SIG-M5 treated with dmso at 0.1 percent for 504 hours (cell line): ENCODE measurements around the gene HNRNPC.
A peak's percentile ranks its signal among the peaks of the same experiment; 100 is the strongest.
"Not testable (repeated sequence)": the region's sequence is repeated elsewhere in the genome, so short reads cannot be mapped to it uniquely, and the experiment has no call there.

Experiments
- DNase-seq: peaks from one replicate; lab custom pipeline; 2025; ENCODE audit not compliant: unreplicated experiment; lab: John Stamatoyannopoulos, UW

The HNRNPC gene

DNA sequence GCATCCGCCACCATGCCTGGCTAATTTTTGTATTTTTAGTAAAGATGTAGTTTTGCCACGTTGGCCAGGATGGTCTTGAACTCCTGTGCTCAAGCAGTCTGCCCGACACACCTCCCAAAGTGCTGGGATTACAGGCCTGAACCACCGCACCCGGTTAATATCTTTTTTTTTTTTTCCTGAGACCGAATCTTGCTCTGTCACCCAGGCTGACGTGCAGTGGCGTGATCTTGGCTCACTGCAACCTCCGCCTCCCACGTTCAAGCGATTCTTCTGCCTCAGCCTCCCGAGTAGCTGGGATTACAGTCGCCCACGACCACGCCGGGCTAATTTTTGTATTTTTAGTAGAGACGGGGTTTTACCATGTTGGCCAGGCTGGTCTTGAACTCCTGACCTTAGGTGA, 3.4 kb upstream of the HNRNPC start:
- DNase-seq = not testable (repeated sequence)

DNA sequence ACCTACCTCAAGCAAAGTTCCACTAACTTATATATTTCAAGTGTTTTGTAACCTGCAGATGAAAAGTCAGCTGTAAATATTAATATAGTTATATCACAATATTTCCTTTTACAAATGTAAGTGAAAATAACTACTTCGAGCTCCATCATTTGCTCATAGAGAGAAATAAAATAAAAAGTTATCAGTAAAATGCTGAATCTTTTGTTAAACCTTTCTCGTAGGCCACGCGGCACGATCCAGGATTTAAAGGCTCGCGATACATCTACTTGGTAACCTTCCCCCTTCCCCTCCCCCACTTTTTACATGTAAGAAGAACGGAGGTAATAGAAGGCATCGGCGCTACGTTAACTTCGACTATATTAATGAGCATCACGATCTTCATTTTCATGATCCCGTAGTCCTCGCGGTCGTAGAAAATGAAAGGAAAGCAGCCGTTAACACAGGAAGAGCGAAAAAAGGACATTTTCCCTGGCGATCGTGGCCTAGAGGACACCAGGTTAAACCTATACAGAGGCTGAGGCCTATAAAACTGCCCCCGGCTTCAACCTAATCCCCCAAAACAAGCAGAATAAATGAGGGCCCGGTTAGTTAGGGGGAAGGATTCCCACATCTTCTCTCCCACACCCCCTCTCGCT, 508 bp downstream of the HNRNPC start:
- DNase-seq = peak; percentile 58

GRCh38 chr14:21267886-21268616, 1.2 kb downstream of the HNRNPC start:
- DNase-seq = no peak

DNA sequence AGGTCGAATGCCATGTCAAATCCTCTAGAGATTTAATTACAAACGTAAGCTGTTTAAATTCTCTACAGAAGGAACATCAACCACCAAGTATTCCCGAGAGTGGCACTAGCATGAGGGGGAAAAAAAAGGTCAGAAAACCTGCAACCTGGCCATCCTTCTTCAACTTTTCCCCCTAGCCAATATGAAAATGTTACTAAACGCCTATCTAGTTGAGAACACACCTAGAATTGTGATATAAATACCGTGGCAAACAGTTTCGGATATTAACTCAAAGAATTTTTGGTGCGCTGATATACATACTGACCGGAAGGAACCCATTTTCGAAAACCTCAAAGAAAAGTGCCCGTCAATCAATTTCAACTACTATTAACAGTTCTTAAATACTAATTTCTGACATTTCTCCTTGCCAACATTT, 1.8 kb downstream of the HNRNPC start:
- DNase-seq = no peak

DNA sequence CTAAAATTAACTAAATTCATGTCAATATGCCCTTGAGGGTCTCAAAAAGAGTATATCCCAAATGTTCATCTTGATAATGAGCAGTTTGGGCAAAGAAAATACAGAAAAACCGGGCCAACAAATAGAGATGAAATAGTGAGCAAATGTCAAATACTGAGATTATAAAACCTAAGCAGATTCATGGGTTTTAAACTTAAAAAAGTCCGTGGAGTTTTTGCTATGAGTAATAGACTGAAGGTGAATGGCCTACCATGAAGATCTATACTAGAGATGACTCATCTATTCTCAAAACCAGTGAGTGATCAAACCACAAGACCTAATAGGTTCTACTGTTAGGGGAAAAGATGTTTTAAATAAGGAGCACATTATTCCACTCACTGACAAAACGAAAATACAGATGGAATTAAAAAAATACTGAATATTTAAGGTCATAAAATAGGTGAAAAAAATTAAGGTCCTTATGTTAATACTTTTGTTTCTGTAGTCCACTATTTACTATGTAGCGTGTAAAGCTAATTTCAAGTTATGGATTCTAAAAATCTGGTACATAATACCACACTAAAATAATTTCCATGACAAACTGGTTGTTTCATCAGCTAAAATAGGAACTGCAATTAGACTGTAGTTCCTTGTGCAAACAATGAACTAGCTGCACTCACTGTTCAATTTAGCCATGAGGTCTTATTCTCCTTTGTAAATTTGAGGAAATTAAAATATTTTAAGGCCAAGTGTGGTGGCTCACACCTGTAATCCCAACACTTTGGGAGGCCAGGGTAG, 5.0 kb downstream of the HNRNPC start:
- DNase-seq = peak; percentile 55

DNA sequence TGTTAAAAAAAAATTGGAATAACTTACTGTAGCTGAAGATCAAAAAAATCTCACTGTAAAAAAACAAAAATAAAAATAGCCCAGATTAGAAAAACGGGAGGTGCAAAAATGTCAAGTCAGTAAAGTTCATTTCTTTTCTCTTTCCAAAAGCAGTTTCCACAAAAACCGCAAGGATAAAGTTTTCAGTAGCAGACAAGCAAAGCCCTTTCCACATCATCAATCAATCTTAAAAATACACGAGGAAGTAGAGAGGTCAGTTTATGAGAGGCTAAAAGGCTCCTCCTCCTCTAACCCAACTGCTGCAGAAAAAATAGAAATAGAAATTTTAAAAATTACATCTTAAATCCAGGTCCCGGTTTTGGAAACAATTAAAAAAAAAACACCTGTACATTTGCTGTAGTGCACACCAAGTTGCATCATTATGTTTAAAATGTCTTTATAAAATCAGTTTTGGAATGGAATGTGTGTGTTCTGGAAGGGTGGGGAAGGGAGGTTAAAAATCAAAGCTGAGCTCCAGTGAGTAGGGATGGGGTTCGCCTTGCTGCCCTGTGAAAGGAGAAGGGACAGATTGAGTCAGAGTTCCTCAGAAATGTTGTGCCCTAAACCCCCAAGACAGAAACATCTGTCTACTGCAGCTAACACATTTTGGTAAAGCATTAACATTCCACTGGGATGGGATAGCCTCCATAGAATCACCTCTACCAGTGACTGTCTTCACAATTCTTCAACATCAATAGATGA, 5.8 kb downstream of the HNRNPC start:
- DNase-seq = peak; percentile 81

GRCh38 chr14:21262410-21262809, 6.8 kb downstream of the HNRNPC start:
- DNase-seq = no peak

- DNase-seq = no peak
These were observed 7.4 kb downstream of the HNRNPC start for GRCh38 chr14:21261824-21262223.

- no peak for DNase-seq
These were observed 10.1 kb downstream of the HNRNPC start for GRCh38 chr14:21258889-21259787.

DNA sequence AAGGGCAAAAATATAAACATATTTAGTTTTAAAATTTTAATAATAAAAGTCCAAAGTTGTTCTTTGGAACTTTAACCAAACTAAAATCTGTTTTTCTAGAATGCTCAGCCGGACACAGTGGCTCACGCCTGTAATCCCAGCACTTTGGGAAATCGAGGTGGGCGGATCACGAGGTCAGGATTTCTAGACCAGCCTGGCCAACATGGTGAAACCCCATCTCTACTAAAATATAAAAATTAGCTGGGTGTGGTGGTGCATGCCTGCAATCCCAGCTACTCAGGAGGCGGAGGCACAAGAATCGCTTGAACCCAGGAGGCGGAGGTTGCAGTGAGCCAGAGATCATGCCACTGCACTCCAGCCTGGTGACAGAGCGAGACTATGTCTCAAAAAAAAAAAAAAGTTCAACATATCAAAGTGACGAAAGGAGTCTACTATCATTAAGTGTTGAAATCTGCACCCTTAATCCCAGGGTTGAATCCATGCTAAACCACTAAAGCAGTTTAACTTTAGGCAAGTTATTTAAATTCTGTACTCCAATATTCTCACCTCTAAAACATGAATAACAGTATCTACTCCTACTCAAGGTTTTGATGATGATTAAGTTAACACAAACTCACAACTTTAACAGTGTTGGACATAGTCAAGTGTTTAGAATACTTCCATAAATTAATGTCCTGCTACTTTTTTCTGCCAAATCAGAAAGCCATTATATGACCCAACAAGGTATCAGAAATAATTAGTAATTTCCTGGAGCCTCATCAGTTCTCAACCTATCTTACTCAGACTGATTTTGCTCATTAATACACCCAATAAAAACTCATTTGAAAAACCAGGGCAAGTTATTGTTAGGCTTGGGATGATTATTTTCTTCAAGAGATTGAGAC, 11.0 kb downstream of the HNRNPC start:
- no peak for DNase-seq

DNA sequence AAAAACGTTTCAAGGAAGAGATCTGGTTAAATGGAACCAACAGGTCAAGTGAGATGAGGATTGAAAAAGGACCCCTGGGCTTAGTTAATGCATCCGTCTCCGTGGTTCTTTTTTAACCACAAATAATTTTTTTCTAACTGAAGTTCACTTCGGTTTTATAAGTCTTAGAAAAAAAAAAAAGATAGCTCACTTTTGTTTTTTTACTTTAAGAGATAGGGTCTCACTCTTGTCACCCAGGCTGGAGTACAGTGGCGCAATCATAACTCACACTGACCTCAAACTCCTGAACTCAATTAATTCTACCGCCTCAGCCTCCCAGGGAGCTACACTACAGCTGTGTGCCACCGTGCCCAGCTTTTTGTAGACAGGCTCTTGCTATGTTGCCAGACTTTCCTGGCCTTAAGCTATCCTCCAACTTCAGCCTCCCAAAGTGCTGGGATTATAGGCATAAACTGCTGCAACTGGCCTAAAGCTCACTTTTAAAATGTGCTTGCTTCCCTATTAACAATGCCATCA, 11.8 kb downstream of the HNRNPC start:
- DNase-seq = peak; percentile 46

DNA sequence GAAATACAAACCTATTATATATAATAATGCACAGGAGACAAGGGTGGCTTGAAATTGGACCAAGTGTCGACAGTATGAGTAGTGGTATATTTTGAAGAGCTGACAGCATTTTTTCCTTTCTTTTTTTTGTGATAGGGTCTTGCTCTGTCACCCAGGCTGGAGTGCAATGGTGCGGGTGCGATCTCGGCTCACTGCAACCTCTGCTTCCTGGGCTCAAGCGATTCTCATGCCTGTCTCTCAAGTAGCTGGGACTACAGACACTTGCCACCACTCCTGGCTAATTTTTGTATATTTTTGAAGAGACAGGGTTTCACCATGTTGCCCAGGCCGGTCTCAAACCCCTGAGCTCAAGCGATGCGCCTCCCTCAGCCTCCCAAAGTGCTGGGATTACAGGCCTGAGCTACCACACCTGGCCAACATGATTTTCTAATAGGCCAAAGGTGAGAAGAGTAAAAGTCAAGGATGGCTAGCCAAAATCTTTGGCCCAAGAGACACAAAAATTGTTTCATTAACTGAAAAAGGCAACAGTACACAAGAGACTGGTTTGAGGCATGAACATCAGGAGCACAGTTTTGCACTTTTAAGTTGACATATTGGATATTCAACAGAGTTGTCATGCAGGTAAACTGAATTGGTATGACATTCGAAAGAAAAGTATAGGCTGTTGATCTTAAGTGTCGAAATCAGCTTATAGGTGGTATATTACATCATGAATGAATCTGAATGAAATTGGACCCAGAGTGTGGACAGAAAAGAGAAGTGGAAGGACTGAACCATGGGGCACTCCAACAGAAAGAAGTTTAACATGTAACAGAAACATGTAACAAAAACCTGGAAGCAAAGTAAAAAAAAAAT, 12.5 kb downstream of the HNRNPC start:
- peak; percentile 60 for DNase-seq

GRCh38 chr14:21256102-21256447, 13.2 kb downstream of the HNRNPC start:
- not testable (repeated sequence) for DNase-seq

DNA sequence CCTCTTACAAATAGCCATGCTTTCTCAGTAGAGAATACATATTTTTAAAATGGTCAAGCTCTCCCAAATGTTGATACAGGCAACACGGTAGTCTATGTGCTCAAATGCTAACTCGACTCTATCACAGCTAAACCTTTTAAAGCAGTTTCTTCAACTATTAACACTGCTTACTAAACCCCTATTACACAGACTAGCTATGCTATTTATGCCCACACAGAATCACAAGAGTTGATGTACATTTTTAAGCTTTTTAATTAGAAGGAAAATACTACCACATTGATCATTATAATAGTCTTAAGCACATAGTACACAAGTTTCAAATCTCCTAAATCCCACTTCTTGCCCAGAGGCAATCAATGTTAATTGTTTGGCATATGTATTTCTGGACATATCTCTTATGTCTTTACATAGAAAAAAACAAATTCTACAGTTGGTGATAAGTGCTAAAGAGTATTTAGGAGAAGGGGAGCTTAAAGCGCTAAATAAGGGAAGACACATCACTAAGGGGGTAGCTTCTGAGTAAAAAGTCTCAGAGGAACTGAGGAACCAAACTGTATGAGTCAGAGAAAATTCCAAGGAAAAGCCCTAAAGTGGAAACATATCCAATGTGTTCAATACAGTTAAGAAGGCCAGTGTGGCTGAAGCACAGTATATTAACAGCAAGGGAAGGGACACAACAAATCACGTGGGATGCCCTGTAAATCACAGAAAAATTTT, 13.7 kb downstream of the HNRNPC start:
- no peak for DNase-seq

GRCh38 chr14:21252149-21252548, 17.1 kb downstream of the HNRNPC start:
- DNase-seq = no peak

GRCh38 chr14:21251215-21251614, 18.0 kb downstream of the HNRNPC start:
- DNase-seq = no peak

- DNase-seq = no peak
These were observed 20.4 kb downstream of the HNRNPC start for GRCh38 chr14:21248739-21249411.
